Stimulated activated CD4-positive, alpha-beta T cell treated with anti-CD3 and anti-CD28 coated beads, TNF-alpha, amount 100 ng/mL, for 4 hours (primary cell): Measurements from ENCODE around the gene SLC18A2.

Source experiments
- DNase-seq, 3 experiments: peaks; one replicate each; pipeline ENCODE4 v3.0.0-alpha.2; 2020; ENCODE audit warnings: low read depth in 3 of 3

The SLC18A2 gene

DNA sequence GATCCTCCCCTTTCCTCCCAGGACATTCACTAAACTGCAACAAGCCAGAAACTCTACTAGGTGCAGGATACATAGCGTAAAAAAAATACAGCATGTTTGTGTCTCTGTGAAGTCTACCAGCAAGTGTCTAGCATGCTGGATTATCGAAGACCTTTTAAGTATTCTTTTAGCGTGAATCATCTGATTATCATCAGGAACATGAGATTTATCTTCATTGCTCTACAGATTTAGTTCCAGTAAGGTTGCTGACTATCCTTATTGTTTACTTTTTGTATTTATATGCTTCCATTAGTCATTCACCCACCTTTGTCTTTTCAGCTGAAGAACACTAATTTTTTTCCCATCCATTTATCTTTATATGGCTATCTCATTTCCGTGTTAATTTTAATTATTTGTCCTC, 71.5 kb downstream of the SLC18A2 start:
- DNase-seq, result no peak

GRCh38 chr10:117313641-117314040, 72.7 kb downstream of the SLC18A2 start:
- no peak for DNase-seq

- no peak for DNase-seq
These were observed 75.8 kb downstream of the SLC18A2 start for GRCh38 chr10:117316701-117317100.

GRCh38 chr10:117318909-117319308, 78.0 kb downstream of the SLC18A2 start:
- no peak for DNase-seq

DNA sequence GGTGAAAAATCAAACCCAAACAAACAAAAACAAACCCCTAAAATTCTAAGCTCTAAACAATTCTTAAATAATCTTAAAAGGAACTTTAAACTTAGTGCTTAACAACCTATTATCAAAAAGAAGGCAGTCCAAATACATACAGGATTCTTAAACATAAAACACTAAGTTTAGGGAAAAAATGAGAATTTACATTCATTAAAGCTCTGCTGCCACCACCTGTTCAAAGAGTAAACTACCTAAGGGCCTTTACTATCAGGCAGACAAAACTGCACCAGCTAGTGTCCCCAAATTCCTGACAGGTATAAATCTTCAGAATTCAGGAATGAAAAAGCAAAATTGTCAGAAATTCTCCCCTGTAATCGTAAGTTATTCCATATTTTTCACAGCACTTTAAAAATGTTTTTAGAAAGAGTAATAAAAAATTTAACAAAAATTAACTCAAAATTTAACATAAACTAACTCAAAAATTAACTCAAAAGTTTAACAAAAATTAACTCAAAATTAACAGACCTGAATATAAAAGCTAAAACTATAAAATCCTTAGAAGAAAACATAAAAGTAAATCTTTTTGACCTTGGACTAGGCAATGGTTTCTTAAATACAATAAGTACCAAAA, 79.2 kb downstream of the SLC18A2 start:
- no peak for DNase-seq

DNA sequence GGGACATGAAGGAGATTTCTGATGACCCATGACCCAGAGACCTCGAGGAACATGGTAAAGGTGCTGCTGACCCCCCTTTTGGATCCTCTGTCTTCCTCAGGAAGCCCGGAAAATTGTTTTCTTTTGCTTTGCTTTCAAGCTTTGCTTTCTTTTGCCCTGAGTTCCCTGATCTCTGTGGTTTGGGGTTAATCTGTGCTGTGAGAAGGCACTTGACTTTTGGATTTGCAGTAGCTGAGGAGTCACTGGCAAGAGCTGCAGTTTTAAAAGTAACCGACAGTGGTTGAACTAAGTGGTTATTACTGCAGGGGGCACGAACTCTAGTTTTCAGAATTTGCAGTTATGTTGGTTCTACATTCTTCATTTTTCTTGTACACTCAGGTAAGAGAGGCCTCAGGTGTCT, 81.3 kb downstream of the SLC18A2 start:
- DNase-seq, result no peak

- no peak for DNase-seq
These were observed 83.5 kb downstream of the SLC18A2 start for GRCh38 chr10:117324367-117324766.

DNA sequence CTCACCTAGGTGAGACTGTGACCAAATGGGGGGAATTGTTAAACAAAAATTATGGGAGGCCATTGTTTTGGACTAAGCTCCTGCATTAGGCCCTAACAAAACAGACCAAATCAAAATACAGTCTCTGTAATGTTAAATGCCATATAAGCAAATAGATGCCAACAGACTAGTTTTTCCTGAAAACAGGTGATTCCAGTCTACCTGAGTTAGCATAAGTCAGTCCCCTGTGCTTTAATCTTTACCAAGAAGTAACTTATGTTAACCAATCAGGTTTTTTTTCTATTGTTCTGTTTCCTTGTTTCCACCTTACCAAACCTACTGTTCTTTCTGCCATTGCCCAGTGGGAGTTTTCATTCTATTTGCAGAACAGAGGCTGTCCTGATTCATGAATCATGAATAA, 86.3 kb downstream of the SLC18A2 start:
- DNase-seq, result no peak
